Measurements from ENCODE around the gene HLA-DPA1. TPM values are rescaled to one million over a fixed set of nuclear protein-coding genes. Genes with fewer than 3 reads are reported as not detected.

The HLA-DPA1 gene
- total and polyA plus RNA-seq, 8 donors: 5.5 to 162 (median 9.2) TPM

GRCh38 chr6:33023536-33023935 lies 49.9 kb downstream of the HLA-DPA1 start:
- no peaks in the 10 kb centered on the region for H3K36me3 ChIP-seq
- ATAC-seq: no peak
- WGBS, 2 donors: 40 to 53% methylated on average over 3 of the region's 3 CpGs
- intact Hi-C loops (cut with DNase I): no loop called here
- FAIRE-seq: no peak
- no peak overlapping the region for H3K27ac ChIP-seq
- no peaks in the 10 kb centered on the region for H3K27me3 ChIP-seq
- no peaks in the 10 kb centered on the region for H3K9me3 ChIP-seq
- peaks cover 0 to 8% (median 2%) of the 10 kb centered on the region in 3 donors for H3K4me1 ChIP-seq
- TF ChIP-seq, protein P1, sequence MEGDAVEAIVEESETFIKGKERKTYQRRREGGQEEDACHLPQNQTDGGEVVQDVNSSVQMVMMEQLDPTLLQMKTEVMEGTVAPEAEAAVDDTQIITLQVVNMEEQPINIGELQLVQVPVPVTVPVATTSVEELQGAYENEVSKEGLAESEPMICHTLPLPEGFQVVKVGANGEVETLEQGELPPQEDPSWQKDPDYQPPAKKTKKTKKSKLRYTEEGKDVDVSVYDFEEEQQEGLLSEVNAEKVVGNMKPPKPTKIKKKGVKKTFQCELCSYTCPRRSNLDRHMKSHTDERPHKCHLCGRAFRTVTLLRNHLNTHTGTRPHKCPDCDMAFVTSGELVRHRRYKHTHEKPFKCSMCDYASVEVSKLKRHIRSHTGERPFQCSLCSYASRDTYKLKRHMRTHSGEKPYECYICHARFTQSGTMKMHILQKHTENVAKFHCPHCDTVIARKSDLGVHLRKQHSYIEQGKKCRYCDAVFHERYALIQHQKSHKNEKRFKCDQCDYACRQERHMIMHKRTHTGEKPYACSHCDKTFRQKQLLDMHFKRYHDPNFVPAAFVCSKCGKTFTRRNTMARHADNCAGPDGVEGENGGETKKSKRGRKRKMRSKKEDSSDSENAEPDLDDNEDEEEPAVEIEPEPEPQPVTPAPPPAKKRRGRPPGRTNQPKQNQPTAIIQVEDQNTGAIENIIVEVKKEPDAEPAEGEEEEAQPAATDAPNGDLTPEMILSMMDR (IDR thresholded peaks at IDR 0.05): no peak
- DNase-seq: no peak
- no peak overlapping the region for H3K4me3 ChIP-seq

- ATAC-seq (no peak), FAIRE-seq (no peak), DNase-seq (no peak)
- H3K36me3 ChIP-seq: no peaks in the 10 kb centered on the region
- no peaks in the 10 kb centered on the region for H3K27me3 ChIP-seq
- H3K9me3 ChIP-seq: no peaks in the 10 kb centered on the region
- 81 to 85% methylated on average over 11 of the region's 11 CpGs for WGBS, 2 donors
- H3K4me1 ChIP-seq: peaks cover 0 to 11% (median 9%) of the 10 kb centered on the region in 3 donors
- TF ChIP-seq, protein P1 (IDR thresholded peaks at IDR 0.05): no peak
- H3K4me3 ChIP-seq: no peak overlapping the region
- intact Hi-C loops (cut with DNase I): no loop called here
- H3K27ac ChIP-seq: no peak overlapping the region
Measured at GRCh38 chr6:33021917-33022316, 51.5 kb downstream of the HLA-DPA1 start.

- H3K27me3 ChIP-seq: no peaks in the 10 kb centered on the region
- peaks cover 0 to 11% (median 9%) of the 10 kb centered on the region in 3 donors for H3K4me1 ChIP-seq
- DNase-seq: no peak
- H3K27ac ChIP-seq: peak overlapping the region in 3 of 4 donors; percentile 64 to 86 (median 84)
- FAIRE-seq: no peak
- TF ChIP-seq, protein P1 (IDR thresholded peaks at IDR 0.05): no peak
- ATAC-seq: peak in 3 of 4 donors; percentile 5 to 20 (median 8)
- intact Hi-C loops (cut with DNase I): no loop called here
- H3K9me3 ChIP-seq: no peaks in the 10 kb centered on the region
- H3K4me3 ChIP-seq: peak overlapping the region in 1 of 4 donors; percentile 24
- no peaks in the 10 kb centered on the region for H3K36me3 ChIP-seq
Measured at GRCh38 chr6:33019372-33019771, 54.1 kb downstream of the HLA-DPA1 start.

DNA sequence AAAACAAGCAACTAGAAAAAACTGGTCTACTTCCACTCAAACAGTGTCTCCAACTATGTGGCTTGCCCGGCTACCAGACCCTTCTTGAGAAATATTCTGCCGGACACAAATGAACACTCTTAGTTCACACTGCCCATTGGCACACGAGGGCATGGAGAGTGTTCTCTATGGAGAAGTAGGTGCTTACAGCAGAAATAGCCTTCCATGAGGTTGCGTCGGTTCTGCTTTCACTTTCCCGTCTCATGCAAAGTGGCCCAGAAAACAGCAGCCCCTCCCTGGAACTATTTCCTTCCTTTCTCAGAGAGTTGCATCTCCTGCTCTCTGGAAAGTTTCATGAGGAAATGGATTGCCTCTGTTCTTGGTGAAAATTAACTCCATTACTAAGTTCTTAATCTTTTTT lies 54.5 kb downstream of the HLA-DPA1 start:
- peak overlapping the region in 1 of 4 donors; percentile 24 for H3K4me3 ChIP-seq
- intact Hi-C loops (cut with DNase I): no loop called here
- DNase-seq (peak in 3 of 6 donors; percentile 41 to 73 (median 44)), ATAC-seq (peak; percentile 47 to 88 (median 86)), FAIRE-seq (peak; percentile 26)
- TF ChIP-seq, protein P1 (IDR thresholded peaks at IDR 0.05): no peak
- no peaks in the 10 kb centered on the region for H3K27me3 ChIP-seq
- peaks cover 0 to 11% (median 9%) of the 10 kb centered on the region in 3 donors for H3K4me1 ChIP-seq
- H3K27ac ChIP-seq: peak overlapping the region in 3 of 4 donors; percentile 64 to 86 (median 84)
- H3K36me3 ChIP-seq: no peaks in the 10 kb centered on the region
- 5 to 10% methylated on average over 6 of the region's 6 CpGs for WGBS, 2 donors
- H3K9me3 ChIP-seq: no peaks in the 10 kb centered on the region

- ATAC-seq (no peak), FAIRE-seq (peak; percentile 32), DNase-seq (no peak)
- intact Hi-C loops (cut with DNase I): no loop called here
- Histone ChIP-seq H3K4me3 (no peak overlapping the region), H3K9me3 (no peaks in the 10 kb centered on the region), H3K36me3 (no peaks in the 10 kb centered on the region), H3K27me3 (no peaks in the 10 kb centered on the region), H3K4me1 (peaks cover 0 to 11% (median 9%) of the 10 kb centered on the region in 3 donors), H3K27ac (peak overlapping the region in 3 of 4 donors; percentile 64 to 86 (median 84))
- TF ChIP-seq, protein P1 (IDR thresholded peaks at IDR 0.05): no peak
Measured at GRCh38 chr6:33018418-33018817, 55.0 kb downstream of the HLA-DPA1 start.

Data from pancreas (tissue), 10 donors.